Lung (tissue), 12 donors: ENCODE data around the gene PLEKHA6. TPM values are rescaled to one million over a fixed set of nuclear protein-coding genes. Genes with fewer than 3 reads are reported as not detected.

Experiments used
- ATAC-seq: fragments of 200-7000 bp; cut with Tn5 transposase; one replicate; pipeline ENCODE4 v1.9.1; 2020; ENCODE audit warnings: moderate number of reproducible peaks; ENCODE audit not compliant: insufficient read depth, low FRiP score
- DNase-seq, 3 donors: peaks; one replicate each; pipeline ENCODE4 v3.0.0-alpha.2; 2013 to 2017
- H3K27ac ChIP-seq, 2 donors: one replicate each; pipeline ENCODE4 v1.5.1; 2013; ENCODE audit warnings: mild to moderate bottlenecking in 2 of 2, moderate library complexity in 2 of 2, control low read depth in 1 of 2, inconsistent platforms in 1 of 2, low read depth in 1 of 2, low read length in 1 of 2
- H3K27me3 ChIP-seq, 3 donors: one replicate each; pipeline ENCODE4 v1.5.1; 2013; ENCODE audit warnings: low read length in 2 of 3; ENCODE audit not compliant: control insufficient read depth in 3 of 3, insufficient read depth in 3 of 3
- H3K36me3 ChIP-seq, 4 donors: one replicate each; pipeline ENCODE4 v1.5.1; 2013; ENCODE audit warnings: low read length in 4 of 4, mild to moderate bottlenecking in 1 of 4, moderate library complexity in 1 of 4; ENCODE audit not compliant: control insufficient read depth in 4 of 4, insufficient read depth in 4 of 4
- H3K4me1 ChIP-seq, 5 donors: one replicate each; pipeline ENCODE4 v1.5.1; 2013; ENCODE audit warnings: low read length in 5 of 5, mild to moderate bottlenecking in 2 of 5, moderate library complexity in 1 of 5; ENCODE audit not compliant: control insufficient read depth in 5 of 5, insufficient read depth in 5 of 5
- H3K4me3 ChIP-seq: one replicate; pipeline ENCODE4 v1.5.1; 2013; ENCODE audit warnings: mild to moderate bottlenecking, control low read depth, moderate library complexity
- H3K9ac ChIP-seq, 2 donors: one replicate each; pipeline ENCODE4 v1.5.1; 2013; ENCODE audit warnings: low read length in 2 of 2, control low read depth in 1 of 2; ENCODE audit not compliant: insufficient read depth in 1 of 2
- H3K9me3 ChIP-seq, 4 donors: one replicate each; pipeline ENCODE4 v1.5.1; 2013; ENCODE audit warnings: low read length in 3 of 4, mild to moderate bottlenecking in 1 of 4, moderate library complexity in 1 of 4; ENCODE audit not compliant: control insufficient read depth in 4 of 4, insufficient read depth in 3 of 4
- whole genome bisulfite sequencing, 2 donors: extraction: QIAGEN DNeasy Blood & Tissue Kit; methylation state at CpG; one replicate each; pipeline ENCODE4 v1.1.7; 2013; 5-methylcytosine and 5-hydroxymethylcytosine counted together
- polyA plus RNA-seq, 2 donors: library from polyadenylated mRNA; stranded (reverse); fragments of 200-250 nt; gene quantifications; one replicate each; pipeline ENCODE4 v1.2.1, GENCODE V29; 2013
- total RNA-seq, 2 donors: library from RNA; depleted of rRNA in 1 of 2; stranded (reverse); fragments of >200 nt in 1 of 2; gene quantifications; one replicate each; pipeline ENCODE4 v1.2.1, GENCODE V29; 2014 to 2021
- TF ChIP-seq, protein P1 (sequence below): IDR thresholded peaks from 2 replicates; pipeline ENCODE4 v1.5.1; 2012; ENCODE audit warnings: mild to moderate bottlenecking; ENCODE audit errors: control extremely low read depth, extremely low read depth
- donor health status: control.
- donor health status: control.
- donor health status: Bipolar disorder and iron deficiency.
- donor health status: healthy.
- donor health status: DM: yes; HTN: yes; CAD: no.

PLEKHA6 gene
- total and polyA plus RNA-seq, 4 donors = 0.88 to 10.5 (median 3.3) TPM

- no peak overlapping the region for H3K4me3 ChIP-seq
- no peak overlapping the region for H3K27ac ChIP-seq
- H3K9me3 ChIP-seq = peaks cover 0 to 6% (median 0%) of the 10 kb centered on the region in 4 donors
- peaks cover 0 to 14% (median 0%) of the 10 kb centered on the region in 5 donors for H3K4me1 ChIP-seq
- TF ChIP-seq, protein P1, sequence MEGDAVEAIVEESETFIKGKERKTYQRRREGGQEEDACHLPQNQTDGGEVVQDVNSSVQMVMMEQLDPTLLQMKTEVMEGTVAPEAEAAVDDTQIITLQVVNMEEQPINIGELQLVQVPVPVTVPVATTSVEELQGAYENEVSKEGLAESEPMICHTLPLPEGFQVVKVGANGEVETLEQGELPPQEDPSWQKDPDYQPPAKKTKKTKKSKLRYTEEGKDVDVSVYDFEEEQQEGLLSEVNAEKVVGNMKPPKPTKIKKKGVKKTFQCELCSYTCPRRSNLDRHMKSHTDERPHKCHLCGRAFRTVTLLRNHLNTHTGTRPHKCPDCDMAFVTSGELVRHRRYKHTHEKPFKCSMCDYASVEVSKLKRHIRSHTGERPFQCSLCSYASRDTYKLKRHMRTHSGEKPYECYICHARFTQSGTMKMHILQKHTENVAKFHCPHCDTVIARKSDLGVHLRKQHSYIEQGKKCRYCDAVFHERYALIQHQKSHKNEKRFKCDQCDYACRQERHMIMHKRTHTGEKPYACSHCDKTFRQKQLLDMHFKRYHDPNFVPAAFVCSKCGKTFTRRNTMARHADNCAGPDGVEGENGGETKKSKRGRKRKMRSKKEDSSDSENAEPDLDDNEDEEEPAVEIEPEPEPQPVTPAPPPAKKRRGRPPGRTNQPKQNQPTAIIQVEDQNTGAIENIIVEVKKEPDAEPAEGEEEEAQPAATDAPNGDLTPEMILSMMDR = no peak
- H3K27me3 ChIP-seq = peaks cover 0 to 8% (median 0%) of the 10 kb centered on the region in 3 donors
- no peak for DNase-seq
- no peak for ATAC-seq
- no peak overlapping the region for H3K9ac ChIP-seq
- no peaks in the 10 kb centered on the region for H3K36me3 ChIP-seq
- 85% methylated on average over 5 of the region's 5 CpGs for WGBS, 2 donors
Observed at GRCh38 chr1:204197068-204197467, 162.7 kb downstream of the PLEKHA6 start.

DNA sequence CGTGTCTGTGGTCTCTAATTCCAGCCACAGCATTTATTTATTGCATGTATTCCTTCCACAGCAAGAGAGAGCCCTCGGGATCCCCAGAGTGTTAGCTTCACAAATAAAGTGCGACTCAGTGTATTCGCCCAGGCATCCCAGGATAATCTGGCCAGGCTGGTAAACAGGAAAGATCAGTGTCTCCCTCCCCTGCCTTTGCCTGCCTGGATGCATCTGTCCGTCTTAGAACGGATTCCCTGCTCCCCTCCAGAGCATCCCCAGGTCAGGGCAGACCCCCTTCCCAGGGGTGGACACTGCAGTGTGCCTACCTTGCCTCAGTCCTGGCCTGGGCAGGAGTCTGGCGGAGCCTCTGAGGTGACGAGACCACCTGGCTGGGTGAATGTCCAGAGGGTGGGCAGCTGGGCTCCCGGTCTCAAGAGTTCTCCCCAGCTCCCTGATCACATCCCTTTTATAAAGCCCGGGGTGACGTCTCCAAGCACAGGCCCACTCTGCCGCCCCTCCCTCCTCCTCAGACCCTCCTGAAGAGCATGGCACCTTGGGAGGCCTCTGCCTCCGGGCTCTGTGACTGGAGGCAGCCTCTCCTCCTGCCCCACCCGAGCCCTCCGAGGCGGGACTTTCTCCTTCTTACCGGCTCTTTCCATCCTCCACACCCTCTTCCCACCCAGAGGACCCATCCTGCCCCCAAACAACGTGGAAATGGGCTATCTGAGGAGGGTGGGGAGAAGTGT is 163.5 kb downstream of the PLEKHA6 start, which contains the start of gene KISS1:
KISS1 (minus strand) TSS at position 424 of the 728 bp plus-strand sequence. CDS start 3,615 bp downstream, outside the sequence.
- 48 to 69% methylated on average over 18 of the region's 18 CpGs for WGBS, 2 donors
- peaks cover 0 to 8% (median 0%) of the 10 kb centered on the region in 3 donors for H3K27me3 ChIP-seq
- TF ChIP-seq, protein P1 = no peak
- peaks cover 0 to 6% (median 0%) of the 10 kb centered on the region in 4 donors for H3K9me3 ChIP-seq
- DNase-seq (no peak), ATAC-seq (no peak)
- H3K4me1 ChIP-seq = peaks cover 0 to 14% (median 0%) of the 10 kb centered on the region in 5 donors
- no peaks in the 10 kb centered on the region for H3K36me3 ChIP-seq
- no peak within 1 kb of the TSS for H3K4me3 ChIP-seq
- H3K9ac ChIP-seq = no peak within 1 kb of the TSS
- H3K27ac ChIP-seq = no peak within 1 kb of the TSS

DNA sequence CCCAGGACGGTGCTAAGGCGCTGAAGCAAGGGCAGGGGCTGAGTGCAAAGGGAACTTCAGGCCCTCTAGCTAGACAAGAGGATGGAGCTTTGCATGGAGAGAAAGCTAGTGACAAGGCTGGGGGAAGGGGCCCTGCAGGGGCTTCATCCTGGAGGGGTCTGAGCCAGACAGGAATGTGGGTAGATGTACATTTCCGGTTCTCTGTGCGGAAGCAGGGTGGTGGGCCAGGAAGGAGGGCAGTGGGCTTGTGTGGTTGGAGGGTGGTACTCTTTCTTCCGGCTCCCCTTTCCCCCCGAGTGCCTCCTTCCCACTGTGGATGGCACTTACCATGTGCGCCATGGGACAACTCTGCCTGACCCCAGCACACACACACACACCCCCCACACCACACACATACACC is 165.0 kb downstream of the PLEKHA6 start:
- Histone ChIP-seq H3K27ac (no peak overlapping the region), H3K4me3 (no peak overlapping the region)

More for the DNA sequence above, 165.0 kb downstream of the PLEKHA6 start:
- DNase-seq (no peak), ATAC-seq (no peak)
- TF ChIP-seq, protein P1 = no peak
- Histone ChIP-seq H3K9me3 (peaks cover 0 to 6% (median 0%) of the 10 kb centered on the region in 4 donors), H3K9ac (no peak overlapping the region), H3K36me3 (no peaks in the 10 kb centered on the region), H3K4me1 (peaks cover 0 to 20% (median 4%) of the 10 kb centered on the region in 5 donors), H3K27me3 (peaks cover 0 to 8% (median under 1%) of the 10 kb centered on the region in 3 donors)
- 22 to 61% methylated on average over 6 to 7 of the region's 7 CpGs for WGBS, 2 donors
